GM18858 (cell line): ENCODE results near the gene HSD17B4.
A peak's percentile ranks its signal among the peaks of the same experiment; 100 is the strongest.
"Not testable (repeated sequence)": the region's sequence is repeated elsewhere in the genome, so short reads cannot be mapped to it uniquely, and the experiment has no call there.

Experiments
- ATAC-seq: cut with Tn5 transposase; IDR thresholded peaks from one replicate; pipeline ENCODE4 v1.9.1; 2021; ENCODE audit not compliant: unreplicated experiment

Gene HSD17B4

DNA sequence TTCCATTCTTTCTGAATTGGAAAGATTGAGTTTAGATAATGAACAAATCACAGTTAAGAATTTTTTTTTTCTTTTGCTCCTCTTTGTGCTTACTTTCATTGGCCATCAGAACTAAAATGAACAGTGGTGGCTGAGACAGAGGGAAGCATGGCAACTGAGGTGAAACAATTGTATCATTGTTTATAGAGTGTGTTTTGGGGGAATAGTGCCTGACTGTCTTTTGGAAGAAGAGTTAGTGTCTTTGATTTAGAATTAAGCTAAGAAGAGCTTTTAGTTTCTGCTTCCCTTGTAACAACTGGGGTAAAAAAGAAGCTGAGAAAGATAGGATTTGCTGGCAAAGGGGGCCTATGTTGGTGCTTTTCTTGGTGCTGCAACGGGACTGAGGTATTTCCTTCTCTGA is 24.0 kb downstream of the HSD17B4 start:
- no peak for ATAC-seq

DNA sequence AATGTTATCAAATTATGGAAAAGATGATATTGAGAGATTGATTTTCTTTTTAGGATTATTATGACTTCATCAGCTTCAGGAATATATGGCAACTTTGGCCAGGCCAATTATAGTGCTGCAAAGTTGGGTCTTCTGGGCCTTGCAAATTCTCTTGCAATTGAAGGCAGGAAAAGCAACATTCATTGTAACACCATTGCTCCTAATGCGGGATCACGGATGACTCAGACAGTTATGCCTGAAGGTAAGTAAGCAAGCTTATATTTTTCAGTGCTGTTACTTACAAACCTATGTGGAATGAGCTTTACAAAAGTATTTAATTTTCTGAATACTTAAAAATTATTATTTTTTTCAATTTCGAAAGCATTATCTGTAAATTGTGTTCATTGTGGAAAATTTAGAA is 26.5 kb downstream of the HSD17B4 start:
- no peak for ATAC-seq

DNA sequence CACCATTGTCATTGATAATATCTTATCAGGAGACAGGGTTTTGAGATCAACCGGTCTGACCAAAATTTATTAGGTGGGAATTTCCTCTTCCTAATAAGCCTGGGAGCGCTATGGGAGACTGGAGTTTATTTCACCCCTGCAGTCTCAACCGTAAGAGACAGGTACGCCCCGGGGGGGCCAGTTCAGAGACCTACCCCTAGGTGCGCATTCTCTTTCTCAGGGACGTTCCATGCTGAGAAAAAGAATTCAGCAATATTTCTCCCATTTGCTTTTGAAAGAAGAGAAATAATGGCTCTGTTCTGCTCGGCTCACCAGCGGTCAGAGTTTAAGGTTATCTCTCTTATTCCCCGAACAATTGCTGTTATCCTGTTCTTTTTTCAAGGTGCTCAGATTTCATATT is 28.3 kb downstream of the HSD17B4 start:
- ATAC-seq = not testable (repeated sequence)

DNA sequence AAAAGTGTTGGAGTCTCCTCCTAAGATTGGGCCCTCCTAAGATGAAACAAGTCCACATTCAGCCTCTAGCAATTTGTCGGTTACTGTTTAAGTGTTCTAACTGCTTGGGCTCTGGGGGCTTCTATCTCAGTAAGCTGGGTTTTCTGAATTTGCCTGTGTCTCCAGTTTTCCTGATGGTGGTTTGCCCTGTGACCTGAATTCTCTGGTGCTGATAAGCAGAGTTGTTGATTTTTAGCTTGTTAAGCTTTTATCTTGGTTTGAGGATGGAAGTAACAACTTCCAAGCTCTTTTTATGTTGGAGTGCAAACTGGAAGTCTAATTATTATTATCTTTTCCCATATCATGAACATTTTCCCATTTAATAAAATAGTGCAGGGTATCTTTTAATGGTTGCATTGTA is 30.9 kb downstream of the HSD17B4 start:
- no peak for ATAC-seq

DNA sequence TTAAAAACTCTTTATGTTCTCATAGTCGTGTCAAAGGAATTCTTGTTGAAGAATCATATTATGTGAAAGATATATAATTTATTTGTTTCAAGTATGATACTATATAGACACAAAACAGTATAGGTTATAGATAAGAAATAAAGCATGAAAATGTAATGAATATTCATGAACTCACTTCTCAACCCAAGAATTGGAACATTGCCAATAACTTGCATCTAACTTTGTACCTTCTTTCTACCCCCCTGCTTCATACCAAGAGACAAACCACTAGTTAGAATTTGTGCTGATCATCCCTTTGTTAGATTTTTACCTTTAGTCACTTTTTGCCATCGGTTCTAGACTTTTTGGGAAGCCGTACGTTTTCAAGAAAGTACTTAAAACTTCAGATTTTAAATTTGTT is 32.6 kb downstream of the HSD17B4 start:
- no peak for ATAC-seq

DNA sequence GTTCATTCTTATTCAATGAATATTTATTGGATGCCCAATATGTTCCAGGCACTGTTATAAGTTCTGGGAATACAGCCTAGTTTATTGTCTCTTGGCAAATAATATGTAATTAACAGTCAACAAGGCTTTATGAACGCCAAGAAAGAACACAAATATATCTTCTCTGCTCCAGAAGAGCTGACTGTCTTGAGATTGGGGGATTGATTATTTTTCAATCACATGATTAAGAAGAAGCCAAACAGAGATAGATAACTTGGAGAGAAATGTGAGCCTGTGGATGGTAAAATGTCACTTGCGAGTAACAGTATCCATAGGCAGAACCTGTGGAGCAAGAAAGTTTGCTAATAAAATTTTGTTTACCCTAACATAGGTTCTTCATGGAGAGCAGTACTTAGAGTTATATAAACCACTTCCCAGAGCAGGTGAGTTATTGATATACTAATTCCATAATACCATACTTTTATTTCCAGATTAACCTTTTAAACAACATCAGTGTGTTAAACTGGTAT is 49.4 kb downstream of the HSD17B4 start:
- ATAC-seq = no peak

DNA sequence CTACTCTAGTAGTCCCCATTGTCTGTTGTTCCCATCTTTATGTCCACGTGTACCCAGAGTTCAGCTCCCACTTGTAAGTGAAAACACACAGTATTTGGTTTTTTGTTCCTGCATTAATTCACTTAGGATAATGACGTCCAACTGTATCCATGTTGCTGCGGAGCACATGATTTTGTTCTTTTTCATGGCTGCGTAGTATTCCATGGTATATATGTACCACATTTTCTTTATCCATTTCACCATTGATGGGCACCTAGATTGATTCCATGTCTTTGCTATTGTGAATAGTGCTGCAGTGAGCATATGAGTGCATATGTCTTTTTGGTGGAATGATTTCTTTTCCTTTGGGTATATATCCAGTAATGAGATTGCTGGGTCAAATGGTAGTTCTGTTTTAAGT is 51.6 kb downstream of the HSD17B4 start:
- ATAC-seq = not testable (repeated sequence)

DNA sequence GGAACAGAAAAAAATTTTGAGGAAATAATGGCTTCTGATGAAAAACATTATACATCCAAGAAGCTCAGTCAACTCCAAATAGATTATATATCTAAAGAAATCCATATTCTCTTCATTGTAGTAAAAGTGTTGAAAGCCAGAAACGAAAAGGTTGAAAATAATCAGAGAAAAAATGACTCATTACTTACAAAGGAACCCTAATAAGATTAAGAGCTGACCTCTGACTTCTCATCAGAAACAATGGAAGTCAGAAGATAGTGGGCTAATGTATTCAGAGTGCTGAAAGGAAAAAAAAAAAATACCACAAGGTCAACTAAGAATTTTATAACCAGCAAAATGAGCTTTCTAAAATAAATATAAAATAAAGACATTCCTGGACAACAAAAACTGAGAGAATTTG is 60.0 kb downstream of the HSD17B4 start:
- no peak for ATAC-seq

DNA sequence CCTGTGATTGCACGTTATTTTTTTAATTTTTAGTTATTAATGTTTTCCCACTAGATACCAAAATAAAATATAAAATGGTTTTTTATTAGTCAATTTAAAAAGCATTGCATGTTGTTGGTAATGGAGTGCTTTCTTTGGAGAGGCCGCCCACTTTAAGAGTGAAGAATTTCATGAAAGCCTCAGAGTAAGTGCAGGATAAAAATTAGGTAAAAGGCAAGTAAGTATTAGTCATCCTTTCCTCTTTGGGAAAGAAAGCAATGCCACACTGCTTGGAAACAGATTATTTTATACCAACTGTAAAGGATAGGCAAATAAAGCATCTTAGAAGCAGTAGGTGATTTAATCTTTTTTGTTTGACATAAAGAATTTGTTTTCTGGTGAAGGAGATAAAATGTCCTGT is 62.9 kb downstream of the HSD17B4 start:
- ATAC-seq = no peak

DNA sequence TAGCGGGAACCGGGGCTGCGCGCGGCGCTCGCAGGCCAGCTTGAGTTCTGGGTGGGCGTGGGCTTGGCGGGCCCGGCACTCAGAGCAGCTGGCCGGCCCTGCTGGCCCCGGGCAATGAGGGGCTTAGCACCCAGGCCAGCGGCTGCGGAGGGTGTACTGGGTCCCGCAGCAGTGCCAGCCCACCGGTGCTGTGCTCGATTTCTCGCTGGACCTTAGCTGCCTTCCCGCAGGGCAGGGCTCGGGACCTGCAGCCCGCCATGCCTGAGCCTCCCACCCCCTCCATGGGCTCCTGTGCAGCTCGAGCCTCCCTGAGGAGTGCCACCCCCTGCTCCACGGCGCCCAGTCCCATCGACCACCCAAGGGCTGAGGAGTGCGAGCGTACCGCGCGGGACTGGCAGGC is 64.8 kb downstream of the HSD17B4 start:
- not testable (repeated sequence) for ATAC-seq

DNA sequence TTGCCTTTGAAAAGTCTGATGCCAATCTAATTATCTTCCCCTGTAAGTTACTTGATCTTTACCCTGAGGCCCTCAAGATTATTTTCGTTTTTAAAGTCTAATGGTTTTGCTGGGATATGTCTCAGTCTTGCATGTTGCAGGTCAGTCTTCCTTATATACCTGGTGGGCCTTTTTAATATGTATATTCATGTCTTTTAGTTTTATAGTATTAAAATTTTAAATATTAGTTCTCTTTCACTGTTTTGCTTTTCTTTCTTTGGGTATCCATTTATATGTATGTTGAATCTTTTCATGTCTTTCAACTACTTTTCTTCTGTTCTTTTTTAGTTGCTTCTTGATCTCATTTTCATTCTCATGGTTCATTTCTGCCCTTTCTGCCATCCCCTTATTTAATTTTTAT is 68.9 kb downstream of the HSD17B4 start:
- no peak for ATAC-seq

DNA sequence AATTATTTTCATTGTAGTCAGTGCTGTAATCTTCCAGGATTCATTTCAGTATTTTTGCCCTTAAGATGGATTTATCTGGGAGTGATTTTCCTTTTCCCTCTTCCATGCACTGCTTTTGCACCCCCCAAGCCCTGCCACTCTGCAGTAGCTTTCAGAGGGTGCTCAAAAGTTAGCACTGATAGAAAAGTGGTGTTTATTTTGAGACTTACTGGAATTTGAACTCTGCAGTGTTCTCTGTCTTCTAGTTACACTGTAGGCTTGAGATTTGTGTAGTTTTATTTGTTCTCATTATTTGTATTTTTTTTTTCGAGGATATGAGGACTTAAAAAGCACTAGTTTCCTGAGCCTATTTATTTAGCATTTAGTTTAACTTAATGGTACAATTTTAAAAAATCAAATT is 70.5 kb downstream of the HSD17B4 start:
- ATAC-seq = no peak

DNA sequence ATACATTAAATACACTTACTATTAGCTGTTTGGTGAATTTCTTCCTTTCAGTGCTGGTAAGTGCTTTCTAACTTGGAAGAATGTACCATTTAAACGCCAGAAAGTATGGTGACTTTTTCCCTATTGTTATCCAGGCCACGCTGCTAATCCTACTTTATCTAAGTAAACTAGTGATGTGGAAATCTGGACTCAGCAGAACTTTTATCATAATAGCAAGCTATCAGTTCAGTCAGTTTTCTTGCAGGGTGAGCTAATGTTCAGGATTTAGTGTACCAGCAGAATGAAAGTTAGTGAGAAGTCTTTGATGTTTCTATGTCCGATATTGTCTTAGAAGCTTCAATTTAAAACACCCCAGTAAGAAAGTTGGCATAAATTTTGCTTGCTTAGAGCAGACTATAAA is 72.2 kb downstream of the HSD17B4 start:
- no peak for ATAC-seq

DNA sequence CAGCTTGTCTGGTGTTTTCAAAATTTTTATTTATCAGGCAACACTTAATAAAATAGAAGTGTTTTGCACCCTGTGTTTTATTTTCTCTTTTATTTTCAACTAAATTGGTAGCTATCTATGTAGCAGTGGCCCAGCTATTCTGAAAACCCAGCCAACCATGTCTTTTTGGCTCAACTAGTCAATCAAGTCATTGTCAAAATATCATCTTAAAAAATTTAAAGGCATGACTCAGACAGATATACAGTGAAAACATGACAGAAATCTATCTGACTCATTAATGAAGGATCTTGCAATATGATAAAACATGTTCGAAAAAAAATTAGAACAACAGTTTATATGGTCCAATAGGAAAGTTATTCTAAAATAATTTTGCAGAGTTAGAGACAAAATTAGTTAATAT is 75.1 kb downstream of the HSD17B4 start:
- ATAC-seq = no peak

DNA sequence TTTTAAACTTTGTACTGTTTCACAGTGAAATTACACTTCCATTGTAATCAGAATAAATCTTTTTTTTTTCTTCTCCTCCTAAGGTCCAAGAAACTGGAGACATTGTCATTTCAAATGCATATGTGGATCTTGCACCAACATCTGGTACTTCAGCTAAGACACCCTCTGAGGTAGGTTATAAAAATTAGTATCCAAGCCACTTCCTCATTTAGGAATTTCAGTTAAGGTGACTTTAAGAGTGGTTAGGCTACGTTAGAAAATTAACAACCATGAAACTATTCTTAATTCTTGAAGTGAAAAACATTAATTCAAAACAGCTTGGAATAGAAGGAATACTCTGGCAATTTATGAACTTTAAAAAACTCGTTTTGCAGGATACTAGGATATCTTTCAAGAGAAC is 77.5 kb downstream of the HSD17B4 start:
- ATAC-seq = no peak

DNA sequence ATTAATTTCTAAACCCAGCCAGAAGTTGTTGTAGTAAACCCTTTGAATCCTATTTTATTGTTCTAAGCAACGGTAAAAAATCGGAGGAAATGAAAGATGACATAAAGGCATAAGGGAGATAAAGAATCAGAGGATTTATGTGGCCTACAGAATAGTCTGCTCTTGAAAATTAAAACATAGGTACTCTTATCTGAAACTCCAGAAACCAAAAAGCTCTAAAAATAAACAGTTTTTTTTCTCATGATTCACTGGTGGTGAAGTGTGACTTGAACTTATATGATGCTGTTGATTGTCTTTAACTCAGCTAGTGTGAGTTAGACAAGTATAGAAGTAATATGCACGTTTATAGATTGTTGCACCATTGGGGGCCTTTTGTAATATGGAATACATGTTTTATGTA is 80.3 kb downstream of the HSD17B4 start:
- no peak for ATAC-seq

DNA sequence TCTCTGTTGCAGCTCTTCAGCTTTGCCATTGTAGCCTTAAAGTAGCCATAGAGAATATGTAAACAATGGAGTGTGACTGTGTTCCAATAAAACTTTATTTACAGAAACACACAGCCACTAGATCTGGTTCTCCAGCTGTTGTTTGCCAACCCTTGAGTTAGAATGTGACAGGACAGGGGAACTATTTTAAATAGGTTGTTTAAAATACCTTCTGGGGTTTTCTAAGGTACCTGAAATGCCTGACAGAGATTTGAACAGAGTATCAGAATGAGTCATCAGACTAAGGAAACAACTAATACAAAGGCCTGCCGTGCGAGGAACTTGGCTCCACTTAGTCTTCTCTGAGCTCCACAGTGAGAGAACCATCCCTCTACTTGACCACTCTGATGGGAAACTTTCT is 85.4 kb downstream of the HSD17B4 start:
- ATAC-seq = peak; percentile 100

DNA sequence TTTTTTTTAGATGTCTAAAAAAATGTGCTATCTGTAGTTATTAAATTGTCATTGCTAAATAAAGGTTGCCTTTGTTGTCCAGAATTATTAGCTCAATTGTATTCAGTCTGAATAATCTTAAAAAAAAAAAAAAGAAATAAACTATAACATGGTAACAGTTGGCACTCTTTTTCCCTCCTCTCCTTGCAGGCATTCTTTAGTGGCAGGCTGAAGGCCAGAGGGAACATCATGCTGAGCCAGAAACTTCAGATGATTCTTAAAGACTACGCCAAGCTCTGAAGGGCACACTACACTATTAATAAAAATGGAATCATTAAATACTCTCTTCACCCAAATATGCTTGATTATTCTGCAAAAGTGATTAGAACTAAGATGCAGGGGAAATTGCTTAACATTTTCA is 89.4 kb downstream of the HSD17B4 start:
- ATAC-seq = no peak

DNA sequence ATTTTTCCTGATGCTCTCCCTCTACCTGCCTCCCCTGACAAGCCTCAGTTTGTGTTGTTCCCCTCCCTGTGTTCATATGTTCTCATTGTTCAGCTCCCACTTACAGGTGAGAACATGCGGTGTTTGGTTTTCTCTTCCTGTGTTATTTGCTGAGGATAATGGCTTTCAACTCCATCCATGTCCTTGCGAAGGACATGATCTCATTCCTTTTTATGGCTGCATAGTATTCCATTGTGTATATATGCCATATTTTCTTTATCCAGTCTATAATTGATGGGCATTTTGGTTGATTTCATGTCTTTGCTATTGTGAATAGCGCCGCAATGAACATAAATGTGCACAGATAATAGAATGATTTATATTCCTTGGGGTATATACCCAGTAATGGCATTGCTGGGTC is 99.5 kb downstream of the HSD17B4 start:
- no peak for ATAC-seq

DNA sequence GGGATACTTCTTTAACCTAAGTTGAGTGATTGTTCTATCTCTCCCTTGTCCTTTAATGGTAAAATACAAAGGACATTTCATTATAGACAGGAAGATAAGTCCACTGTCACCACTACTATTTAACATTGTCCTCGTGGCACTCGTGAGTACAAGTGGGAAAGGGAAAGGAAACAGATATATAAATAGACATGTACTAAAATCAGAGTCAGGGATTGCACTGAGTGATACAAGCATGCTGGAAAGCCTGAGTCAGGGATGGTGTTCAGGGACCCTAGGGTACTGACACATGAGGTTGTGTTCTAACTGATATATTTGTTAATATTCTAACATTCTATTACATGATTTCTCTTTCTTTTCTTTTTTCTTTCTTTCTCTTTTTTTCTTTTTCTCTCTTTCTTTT is 102.3 kb downstream of the HSD17B4 start:
- ATAC-seq = no peak

DNA sequence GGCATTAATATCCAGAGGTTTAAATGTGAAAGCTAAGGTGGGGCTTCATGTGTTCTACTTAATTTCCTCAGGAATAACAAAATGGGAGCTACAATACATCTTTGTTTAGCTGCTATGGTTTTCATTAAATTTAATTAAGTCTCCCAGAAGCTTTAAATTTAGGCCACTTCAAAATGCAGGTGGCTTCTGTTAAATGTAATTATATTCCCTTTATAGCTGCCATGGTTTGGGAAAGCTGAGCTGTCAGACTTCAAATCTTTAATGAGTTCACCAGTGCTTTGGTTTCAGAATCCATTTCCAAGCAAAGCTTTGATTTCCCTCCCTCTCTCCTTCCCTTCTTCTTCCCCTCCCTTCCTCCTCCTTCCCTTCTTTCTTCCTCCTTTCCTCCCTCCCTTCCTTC is 118.6 kb downstream of the HSD17B4 start:
- ATAC-seq = no peak

DNA sequence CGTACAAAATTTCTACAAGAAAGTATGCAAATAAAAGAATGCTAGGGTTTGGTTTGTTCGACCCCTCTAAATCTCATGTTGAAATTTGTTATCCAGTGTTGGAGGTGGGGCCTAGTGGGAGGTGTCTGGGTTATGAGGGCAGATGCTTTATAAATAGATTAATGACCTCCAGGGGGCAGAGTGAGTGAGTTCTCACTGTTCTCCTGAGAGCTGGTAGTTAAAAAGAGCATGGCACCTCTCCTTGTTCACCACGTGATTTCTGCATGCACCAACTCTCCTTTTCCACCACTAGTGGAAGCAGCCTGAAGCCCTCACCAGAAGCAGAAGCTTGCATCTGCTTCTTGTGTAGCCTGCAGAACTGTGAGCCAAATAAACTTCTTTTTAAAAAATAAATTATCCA is 126.6 kb downstream of the HSD17B4 start:
- ATAC-seq = peak; percentile 65

DNA sequence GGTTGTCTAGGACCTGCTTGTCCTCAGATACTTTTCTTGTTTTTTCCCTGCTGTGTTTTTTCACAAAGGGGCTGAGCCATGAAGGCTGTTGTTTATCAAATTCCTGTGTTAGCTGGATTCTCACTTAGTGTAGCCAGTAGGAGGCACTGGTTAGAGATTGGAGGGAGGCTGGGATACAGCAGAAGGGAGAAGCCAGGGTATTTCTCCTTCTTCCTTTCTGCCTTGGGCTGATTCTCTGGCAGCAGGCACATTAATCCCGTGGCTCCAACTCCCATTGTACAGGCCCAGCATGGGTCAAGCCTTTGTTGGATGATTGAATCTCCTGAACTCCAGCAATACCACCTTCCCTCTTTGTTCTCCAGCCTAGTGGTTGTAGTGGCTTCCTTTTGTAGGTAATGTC is 130.7 kb downstream of the HSD17B4 start:
- no peak for ATAC-seq

DNA sequence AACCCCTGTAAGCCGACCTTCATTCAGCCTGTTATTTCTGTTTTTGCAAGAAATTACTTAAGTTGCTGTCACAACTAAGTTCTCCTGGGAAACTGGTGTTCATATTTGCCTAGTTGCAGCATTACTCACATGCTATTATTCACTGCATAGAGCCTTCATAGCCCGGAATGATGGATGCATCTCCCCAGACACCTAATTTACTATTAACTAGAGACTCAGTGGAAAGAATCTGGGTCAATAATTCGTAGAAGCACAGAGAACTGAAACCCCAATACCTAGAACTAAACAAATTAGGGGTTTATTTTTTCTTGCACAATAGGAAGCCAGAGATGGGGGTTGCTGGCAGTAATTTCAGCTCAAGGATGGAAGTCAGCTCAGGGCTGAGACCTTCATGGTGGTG is 131.4 kb downstream of the HSD17B4 start:
- peak; percentile 82 for ATAC-seq
